ENCODE measurements around the gene CMKLR1. TPM values are rescaled to one million over a fixed set of nuclear protein-coding genes. Genes with fewer than 3 reads are reported as not detected.

The CMKLR1 gene
- total and polyA plus RNA-seq, 9 of the 15 experiments (the other 6 are each of a cell fraction or from before 2014, with no cell fraction given): 0.11 to 1.4 (median 0.20) TPM

GRCh38 chr12:108337235-108338223 is 1.6 kb downstream of the CMKLR1 start (continued):
- peak; percentile 86 for TF ChIP-seq PRDM10 (IDR thresholded peaks at IDR 0.05; ENCODE audit: partially characterized antibody)
- no peak for TF ChIP-seq HLTF (IDR thresholded peaks at IDR 0.05)
- TF ChIP-seq ARNT (IDR thresholded peaks at IDR 0.05): peak in 1 of 2 experiments; percentile 65; a peak in 1 of 4 replicates
- TF ChIP-seq ZKSCAN8 (CRISPR knock-in tag; IDR thresholded peaks at IDR 0.05): no peak
- TF ChIP-seq HMGN3 (IDR thresholded peaks at IDR 0.05; ENCODE audit: borderline replicate concordance, extremely low read depth, insufficient read length, low read depth, low read length): no peak
- peak; percentile 94 for TF ChIP-seq CBFA2T2 (conservative IDR thresholded peaks at IDR 0.05)
- TF ChIP-seq THAP12 (CRISPR knock-in tag; IDR thresholded peaks at IDR 0.05): no peak
- TF ChIP-seq MTA2 (IDR thresholded peaks at IDR 0.05; ENCODE audit: low read depth): peak; percentile 83
- TF ChIP-seq SUPT5H (IDR thresholded peaks at IDR 0.05): 0 out of 2 replicates have a peak, but pooled peaks have one; percentile 25
- peak; percentile 16 to 56; a peak in 3 of 4 replicates for TF ChIP-seq RAD21 (CRISPR knock-in tag; conservative IDR thresholded peaks at IDR 0.05 in 1 of 2, IDR thresholded peaks at IDR 0.05 in 1 of 2)
- no peak for TF ChIP-seq ZNF12 (CRISPR knock-in tag; IDR thresholded peaks at IDR 0.05)
- 0 out of 2 replicates have a peak, but pooled peaks have one; percentile 14 for TF ChIP-seq ZNF384 (IDR thresholded peaks at IDR 0.05; ENCODE audit: low read depth, low read length)
- peak; percentile 69 for TF ChIP-seq NFE2 (IDR thresholded peaks at IDR 0.05; ENCODE audit: low read depth)
- TF ChIP-seq ARID1B (IDR thresholded peaks at IDR 0.05): peak; percentile 96
- TF ChIP-seq ZNF282 (CRISPR knock-in tag; IDR thresholded peaks at IDR 0.05): no peak
- no peak for TF ChIP-seq USF1 (CRISPR knock-in tag; IDR thresholded peaks at IDR 0.05)
- TF ChIP-seq ZNF140 (CRISPR knock-in tag; IDR thresholded peaks at IDR 0.05): no peak
- TF ChIP-seq STAT6 (CRISPR knock-in tag; IDR thresholded peaks at IDR 0.05): no peak

Data from K562 (cell line).